ENCODE results near the gene TMEM132D.

TMEM132D gene

DNA sequence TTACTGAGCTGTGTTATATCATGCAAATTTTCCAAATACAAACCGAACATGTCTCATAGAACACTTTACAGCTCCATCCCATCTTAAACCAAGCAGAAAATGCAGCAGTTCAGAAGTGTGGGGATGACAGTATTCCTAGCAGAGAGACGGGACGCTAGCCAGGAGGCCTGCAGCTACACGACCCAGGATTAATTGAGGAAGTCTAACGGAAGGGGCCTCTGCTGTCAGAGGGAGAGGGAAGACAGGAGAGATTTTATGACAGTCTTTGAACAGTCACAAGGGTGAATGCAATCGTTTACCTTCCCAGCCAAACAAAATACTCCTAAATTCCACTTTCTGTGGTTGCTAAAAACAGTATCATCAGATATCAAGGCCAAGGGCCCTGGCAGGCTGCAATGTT lies 261.9 kb downstream of the TMEM132D start:
- DNase-seq, result no peak

DNA sequence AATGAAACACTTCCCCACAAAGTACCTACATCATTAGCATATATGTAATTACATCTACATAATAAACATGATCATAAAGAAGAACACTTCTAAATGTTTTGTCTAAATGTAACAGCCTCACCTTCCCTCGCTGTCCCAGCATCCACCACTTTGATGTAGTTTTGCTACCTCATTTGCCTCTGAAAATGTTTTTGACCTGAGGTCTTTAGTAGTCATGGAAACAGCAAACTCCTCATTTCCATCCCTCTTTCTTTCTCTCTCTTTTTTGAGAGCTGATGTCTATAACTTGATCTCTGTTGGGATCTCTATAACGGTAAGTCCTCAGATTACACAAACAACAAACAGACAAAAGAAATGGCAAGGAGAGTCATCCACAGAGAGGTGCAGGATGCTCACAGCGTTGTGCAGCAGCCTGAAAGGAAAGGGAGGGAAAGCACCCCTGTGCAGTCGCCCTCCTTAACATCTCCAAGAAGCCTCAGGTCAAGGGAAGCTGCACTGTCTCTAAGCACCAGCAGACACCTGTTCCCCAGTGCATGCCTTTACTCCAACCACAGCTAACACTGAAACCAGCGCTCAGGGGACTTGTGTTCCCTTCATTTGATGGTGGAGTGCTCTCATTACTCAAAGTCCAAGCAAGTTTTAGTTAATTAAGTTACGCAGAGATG lies 268.7 kb downstream of the TMEM132D start:
- no peak for DNase-seq

DNA sequence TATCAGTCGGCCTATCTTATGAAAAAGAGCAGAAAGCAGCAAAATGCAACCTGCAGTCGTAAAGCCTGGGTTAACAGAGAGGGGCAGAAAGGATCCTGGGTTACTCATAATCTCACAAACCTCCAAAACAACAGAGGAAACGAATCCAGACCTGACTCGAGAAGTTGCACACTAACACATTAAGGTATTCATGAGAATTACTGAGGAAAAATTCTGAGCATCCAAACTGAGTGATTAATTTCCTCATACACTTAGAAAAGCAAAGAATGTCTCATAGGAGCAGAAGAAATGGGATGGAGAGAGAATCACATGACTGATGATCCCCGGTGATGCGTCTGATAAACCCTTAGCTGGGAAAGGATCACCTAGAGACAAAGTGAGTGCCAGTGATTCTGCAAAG lies 272.5 kb downstream of the TMEM132D start:
- DNase-seq, result no peak

DNA sequence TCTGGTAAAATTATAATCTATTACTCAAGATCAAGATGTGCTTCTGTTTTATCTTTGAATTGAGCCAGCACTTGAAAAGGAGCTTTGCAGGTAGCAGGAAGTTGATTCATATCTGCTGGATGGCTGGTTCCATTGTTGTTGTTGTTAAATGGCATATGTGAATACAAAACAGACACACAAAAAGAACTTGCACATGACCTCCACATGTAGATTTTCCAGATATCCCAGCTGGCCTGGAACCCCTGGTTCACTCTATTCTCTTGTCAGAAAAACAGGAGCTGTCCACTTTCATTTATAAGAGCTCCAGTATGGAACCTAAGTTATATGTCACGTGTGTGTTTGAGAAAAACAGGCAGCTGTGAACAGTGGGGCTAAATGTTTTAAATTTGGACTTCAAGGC lies 273.9 kb downstream of the TMEM132D start:
- no peak for DNase-seq

DNA sequence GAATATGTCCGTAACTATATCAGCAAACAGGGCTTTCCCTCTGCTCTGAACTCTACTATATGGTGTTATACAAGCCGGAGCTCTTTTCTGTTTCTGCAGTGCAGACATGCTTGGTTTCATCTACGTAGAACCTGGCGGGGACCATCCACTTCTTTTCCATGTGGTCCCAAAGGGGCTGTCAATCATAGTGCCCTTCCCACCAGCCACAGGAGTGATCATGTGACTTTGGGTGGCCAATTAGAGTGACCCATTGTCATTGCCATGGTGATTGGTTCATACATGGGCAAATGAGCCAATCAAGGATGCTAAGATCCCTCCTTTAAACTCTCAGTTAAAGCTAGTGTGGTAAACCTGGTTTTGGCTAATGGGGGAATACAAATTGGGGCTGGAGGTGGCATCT lies 281.3 kb downstream of the TMEM132D start:
- no peak for DNase-seq

DNA sequence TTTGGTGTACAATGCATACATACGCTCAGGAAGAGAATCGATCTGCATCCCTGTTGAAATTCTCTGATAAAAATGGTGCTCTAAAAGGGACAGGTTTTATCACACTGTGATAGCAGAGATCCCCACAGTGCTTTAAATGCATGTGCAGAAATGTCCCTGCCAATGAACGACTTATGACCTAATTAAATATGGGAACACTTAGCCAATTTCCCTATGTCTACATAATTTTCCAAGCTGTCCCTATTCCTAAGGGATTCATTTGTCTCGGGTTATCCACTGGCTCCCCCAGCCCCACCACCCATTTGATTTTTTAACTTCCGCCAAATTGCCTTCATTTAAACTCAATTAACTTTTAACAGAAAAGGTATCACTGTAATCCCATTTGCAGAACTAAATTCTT lies 284.6 kb downstream of the TMEM132D start:
- DNase-seq, result no peak

DNA sequence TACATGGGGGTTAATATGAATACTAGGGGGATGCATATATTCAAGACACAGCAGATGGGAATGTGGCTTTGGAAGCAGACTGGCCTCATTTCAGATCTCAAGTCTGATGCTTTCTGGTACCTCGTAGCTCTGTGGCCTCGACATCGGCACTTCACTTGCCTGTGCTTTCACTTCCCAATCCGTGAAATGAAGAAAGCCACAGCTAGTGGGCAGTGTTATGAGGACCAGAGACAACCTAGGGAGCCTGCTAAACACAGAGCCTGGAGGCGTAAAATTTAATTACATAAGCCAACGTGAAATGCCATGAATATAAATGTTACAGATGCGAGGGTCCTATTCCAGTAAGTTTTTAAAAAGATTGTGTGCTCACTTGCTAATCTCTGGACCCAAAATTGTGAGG lies 286.0 kb downstream of the TMEM132D start:
- no peak for DNase-seq

DNA sequence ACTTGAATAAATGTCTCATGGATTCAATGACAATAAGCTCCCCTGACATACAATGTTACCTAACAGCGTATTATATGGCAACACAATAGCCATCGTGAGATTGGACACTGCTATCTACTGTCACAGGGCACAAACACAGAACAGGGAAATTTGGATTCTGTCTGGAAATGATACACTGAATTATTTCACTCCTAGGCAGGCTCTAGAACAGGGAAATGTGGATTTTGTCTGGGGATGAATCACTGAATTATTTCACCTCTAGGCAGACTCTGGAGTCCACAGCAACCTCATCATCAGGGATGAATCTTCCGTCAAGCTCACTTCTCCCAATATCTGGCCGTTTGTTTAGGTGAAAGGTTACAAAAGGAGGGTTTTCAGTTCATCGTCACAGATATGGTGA lies 288.8 kb downstream of the TMEM132D start:
- DNase-seq, result no peak

DNA sequence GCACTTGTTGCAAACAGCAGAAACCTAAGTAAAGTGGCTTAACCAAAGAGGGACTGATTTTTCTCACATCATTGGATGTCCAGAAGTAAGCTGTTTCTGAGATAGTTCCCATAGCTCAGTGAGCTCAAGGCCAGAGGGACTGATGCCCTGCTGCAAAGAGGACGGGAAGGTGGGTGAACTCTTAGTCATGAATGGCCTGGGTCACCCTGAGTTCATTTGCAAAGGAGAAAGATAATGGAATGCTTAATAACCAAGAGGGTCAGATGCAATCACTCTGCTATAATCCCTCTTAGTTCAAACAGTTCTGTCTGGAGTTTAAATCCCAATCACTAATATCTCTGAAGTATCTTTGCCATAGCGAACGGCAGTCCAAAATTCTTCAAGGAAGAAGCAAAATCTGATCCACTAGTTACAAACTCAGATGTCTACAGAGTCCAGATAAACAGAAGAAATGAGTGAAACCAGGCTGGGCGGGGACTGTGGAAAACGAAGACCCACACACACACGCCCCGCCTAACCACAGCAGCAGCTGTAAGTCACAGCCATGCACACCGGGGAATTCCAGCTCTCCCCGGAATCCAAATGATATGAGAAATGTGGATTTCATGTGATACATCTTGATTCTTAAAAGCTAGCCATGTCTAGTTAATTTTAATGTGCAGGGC lies 289.5 kb downstream of the TMEM132D start:
- no peak for DNase-seq

DNA sequence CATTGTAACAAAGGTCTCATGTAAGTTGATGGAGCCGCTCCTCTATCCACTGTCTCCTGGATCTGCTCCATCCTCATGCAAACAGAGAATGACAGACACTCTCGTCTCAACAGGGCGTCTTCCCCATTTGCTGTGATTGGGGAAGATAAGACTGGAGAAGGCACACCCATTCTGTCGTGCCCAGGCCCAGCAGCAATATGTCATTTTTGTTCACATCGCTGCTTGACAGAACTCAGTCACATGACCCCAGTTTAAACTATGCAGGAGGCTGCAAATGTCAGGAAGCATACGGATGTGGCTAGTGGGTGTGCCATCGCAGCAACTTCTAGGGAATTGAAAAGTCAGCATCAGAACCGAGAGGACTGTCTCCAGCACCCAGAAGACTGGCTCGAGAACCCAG lies 290.5 kb downstream of the TMEM132D start:
- DNase-seq, result no peak

DNA sequence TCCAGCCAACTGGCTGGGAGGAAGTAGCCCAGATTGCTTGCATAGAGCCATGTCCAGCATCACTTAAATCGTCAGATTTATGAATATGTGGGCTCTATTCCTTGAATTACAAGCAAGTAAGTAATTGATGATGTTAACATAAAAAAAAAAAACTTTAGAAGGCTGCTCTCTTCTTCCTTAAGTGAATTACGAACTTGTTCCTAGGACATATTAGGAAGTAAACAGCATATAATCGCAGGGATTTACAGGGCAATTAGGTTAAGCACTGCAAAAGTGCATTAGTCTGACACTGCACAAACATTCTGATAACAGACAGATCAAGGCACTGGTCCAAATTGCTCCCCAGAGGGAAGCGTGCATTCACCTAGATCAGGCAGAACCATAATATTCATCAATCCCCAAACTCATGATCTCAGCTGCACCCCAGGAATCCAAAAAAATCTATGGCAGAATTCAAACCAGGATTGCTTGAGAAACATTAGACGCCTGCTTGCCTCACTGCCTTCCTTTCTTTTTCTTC lies 293.2 kb downstream of the TMEM132D start:
- no peak for DNase-seq

DNA sequence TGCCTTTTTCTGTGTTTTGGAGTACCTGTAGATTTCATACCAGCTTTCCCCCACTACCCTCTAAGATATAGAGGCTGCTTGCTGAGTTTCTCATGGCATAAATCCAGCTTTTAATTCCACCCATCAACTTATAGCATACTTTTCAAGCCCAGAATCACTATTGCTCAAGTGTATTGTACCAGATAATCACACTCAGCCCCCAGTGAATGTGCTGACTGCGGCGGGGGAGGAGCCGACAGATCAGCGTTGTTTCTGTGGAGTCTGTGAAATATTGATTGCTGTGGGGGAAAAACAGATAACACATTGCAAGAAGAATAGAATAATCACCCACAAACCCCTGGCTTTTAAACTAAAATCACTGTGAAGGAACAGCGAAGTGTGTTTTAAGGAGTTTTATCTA lies 296.1 kb downstream of the TMEM132D start:
- no peak for DNase-seq

DNA sequence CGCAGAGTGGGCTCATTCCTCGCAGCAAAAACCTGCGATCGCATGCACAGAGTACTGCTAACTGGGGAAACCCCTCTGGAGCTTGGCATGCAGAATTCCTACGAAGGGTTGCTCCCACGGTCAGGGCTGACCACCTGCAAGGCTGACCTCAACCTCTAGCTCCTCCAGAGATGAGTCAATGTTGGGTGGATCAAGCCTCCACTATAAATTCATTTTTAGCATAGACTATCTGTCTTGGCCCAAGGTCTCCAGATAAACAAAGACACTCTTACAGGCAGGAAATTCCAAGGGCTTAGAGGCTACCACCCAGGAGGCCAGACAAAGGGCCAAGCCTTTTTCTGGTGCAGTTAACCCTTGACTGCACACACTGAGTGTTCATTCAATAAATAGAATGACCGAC lies 296.5 kb downstream of the TMEM132D start:
- no peak for DNase-seq

DNA sequence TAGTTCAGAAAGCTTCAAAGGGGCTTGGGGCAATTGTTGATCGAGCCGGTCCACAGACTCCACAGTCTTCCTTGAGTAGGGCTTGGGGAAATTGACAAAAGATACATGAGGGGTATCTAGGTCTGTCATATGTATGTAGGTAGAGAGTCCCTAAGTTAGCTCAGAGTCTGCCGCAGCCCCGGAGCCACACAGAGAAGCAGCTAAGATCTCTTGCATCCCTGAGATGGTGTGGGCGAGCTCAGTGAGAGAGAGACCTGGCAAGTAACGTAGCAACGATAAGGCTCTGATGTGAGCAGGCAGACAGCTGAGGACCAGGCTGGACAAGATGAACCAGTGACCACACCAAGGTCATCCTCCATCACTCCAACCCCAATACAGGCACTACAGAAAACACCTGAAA lies 297.6 kb downstream of the TMEM132D start:
- DNase-seq, result no peak

DNA sequence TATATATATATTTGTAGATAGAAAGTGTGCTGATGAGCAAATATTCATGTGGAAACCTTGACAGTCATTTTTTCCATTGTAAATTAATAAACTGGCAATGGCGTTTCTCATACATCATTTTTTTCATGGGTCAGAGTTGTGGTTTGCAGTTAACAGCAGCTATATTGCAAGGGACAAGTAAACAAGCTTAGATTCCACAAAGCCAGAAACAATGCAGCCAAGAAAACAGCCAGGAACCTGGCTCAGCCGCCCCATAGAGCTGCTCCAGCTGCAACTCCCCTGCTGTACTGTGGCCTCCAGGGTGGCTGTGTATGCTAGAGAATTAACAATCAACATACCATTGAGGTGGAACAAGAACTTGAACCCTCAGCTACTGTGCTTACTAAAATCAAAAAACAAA lies 298.2 kb downstream of the TMEM132D start:
- DNase-seq, result no peak

DNA sequence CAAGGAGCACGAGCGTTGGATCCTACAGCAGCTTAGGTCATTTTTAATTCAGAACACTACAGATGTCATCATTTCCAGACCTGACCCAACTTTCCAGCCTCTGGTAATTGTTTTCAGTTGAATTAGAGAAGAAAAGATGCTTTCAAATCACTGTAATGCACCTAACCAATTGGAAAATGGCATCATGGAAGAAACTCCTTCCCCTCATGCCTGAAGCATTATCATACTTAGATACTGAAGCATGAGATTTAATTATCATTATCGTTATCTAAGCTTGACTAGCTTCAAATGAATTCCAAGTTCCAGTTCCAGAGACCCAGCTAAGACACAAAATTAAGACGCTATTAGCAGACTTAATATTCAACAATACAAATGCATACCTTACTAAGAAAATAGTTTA lies 299.3 kb downstream of the TMEM132D start:
- no peak for DNase-seq

DNA sequence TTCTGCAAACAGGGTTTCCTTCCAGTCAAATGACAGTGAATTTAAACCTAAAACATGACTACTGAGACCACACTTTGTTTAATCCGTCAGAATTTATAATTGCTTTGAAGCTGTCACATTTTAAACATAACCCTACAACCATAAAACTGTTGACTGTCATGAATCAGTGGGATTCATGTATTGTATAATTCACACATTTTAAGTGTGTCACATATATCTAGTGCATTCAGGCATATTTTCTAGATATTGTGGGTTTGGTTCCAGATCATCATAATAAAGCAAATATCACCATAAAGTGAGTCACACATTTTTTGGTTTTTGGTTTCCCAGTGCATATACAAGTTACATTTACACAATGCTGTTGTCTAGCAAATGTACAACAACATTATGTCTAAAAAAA lies 304.4 kb downstream of the TMEM132D start:
- DNase-seq, result no peak

DNA sequence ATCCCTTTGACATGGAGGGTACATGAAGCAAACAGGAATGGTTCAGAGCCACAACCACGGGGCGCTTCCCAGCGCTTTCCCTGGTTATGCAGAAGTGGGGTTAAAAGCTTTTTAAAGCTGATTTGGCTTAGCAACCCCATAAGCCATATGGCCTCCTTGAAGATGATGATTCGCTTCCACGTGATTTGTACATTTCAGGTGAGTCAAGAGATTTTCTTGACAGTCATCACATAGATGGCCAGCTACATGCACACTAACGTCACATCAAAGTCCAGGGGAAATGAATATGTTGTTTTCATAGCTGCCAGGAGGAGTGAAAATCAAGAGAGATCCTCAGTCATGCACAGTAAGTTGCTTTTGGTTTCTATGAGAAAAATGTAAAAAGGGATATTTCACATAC lies 309.7 kb downstream of the TMEM132D start:
- DNase-seq, result no peak

DNA sequence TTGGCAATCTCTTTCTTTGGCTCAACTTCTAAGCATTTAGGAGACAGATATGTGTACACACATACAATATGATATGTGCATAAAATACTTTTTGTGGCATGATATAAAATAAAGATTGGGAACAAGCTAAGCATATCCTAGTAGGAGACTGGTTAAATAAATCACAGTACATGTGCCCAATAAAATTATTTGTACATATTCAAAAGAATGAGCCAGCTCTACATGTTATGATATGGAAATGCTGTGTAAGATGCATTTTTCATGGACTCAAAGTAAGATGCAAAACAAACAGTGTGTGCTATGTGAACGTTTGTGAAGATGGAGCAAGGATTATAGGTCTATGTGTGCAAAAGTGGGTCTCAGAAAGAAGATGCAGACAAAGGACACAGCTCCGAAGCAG lies 311.4 kb downstream of the TMEM132D start:
- no peak for DNase-seq

DNA sequence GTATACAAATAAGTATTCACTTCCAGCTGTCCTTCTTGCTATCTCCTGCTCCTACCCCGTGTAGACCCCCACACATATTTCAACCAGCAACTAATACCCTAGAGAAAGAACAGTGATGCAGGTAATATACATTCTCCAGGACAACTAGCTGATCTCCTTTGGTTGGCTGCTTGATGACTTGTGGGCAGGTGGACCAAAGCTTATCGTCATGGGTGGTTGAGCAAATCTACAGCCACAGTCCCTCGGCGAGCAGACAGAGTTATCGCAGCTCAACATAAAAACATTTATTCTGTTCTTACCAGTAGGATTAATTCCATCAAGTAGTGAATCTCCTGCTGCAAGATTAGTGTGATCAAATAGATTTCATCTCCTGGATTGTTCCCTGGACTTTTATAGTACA lies 314.3 kb downstream of the TMEM132D start:
- DNase-seq, result no peak

DNA sequence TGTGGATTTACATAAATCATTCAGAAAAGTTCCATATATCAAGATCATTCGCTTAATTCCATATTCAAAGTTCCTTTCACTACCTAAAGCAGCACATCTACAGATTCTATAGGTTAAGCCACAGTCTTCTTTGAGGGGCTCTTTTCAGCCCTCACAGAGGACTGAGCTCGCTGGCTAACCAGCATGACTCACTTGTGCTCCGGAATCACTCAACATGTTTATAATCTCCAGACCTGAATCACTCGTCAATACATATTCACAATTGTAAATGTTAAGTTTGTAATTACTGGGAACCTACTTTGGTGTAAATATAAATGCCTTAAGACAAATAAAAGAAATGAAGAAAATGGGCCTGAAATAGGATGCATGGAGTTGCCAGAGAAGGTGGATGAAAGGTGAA lies 315.7 kb downstream of the TMEM132D start:
- DNase-seq, result no peak

DNA sequence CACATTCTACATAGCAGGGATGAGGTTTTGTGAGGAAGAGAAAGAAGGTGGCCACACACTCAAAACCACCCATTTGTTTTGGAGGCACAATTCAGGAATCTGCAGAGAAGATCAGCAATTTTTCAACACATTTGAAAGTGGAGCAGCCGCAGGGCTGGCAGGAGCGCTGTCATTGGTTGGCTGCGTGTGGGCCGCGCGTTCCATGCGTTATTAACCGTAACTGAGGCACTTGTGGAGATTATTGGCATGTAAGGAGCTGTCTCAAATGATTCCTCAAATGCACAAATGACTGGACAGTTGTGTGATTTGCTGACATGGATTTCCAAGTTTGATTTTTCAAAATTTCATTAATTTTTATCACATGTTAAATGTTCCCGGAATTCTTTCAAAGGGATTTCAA lies 318.5 kb downstream of the TMEM132D start:
- no peak for DNase-seq

DNA sequence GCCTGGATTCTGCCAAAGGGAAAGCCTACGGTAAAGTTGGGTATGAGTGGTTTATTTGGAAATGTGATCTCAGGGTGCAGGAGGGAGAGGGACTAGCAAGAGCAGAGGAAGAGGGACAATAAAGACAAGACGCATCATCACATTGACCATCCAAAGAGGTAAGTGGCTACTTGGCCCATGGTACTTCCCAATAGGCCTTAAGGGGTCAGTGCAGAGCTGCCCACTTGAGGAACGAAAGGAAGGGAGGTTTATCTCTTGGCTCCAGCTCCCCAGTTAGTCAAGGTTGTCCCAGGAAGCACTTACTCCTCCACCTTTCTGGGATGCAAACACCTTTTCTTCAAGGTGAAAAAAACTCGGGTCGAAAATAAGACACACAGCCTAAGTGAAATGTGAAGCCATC lies 323.9 kb downstream of the TMEM132D start:
- DNase-seq, result no peak

DNA sequence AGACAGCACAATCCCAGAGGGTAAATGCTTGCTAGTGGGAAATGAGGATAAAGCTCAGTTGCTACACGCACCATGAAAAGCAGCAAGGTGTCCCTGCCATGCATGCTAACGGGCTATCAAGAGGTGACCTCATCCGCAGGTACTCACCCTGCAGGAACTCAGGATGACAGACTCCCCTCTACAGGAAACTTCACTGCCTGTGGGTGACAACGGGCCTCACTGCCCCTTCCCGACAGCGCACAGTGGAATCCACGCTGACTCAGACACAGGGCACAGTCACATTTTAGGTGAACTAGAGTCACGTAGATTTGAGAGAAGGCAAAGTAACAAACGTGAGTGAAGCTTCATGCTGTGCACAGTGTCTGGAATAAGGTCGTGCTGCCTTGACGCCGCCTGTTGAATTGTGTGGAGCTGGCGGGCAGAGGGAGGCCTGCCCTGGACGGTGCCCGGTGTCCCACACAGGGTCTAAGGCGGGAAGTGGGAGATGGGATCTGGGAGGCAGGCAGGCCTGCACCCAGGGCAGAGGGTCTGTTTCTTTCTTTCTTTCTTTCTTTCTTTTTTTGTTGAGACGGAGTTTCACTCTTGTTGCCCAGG lies 331.8 kb downstream of the TMEM132D start:
- no peak for DNase-seq

Data from NCI-H226 (cell line).